Caco-2 (cell line): Measurements from ENCODE around the gene KHNYN. TPM values are rescaled to one million over a fixed set of nuclear protein-coding genes. Genes with fewer than 3 reads are reported as not detected.
A peak's percentile ranks its signal among the peaks of the same experiment; 100 is the strongest.

ENCODE experiments used
- BruUV-seq: library from RNA; stranded (reverse); fragments of 400-500 nt; replicated peaks from 2 replicates; lab custom pipeline; 2021; lab: Mats Ljungman, UMichigan
- CTCF ChIA-PET: fragments of 300-600 bp; sonication (Branson Sonifier 250); formaldehyde crosslinking; loops from one replicate; lab custom pipeline; 2022; ENCODE audit warnings: antibody characterized with exemption; lab: Charles Lee
- POLR2A ChIA-PET: fragments of 300-600 bp; sonication (Branson Sonifier 250); formaldehyde crosslinking; loops from one replicate; lab custom pipeline; 2022; ENCODE audit warnings: antibody characterized with exemption; lab: Charles Lee
- DNase-seq, 2 experiments: peaks; one replicate each; pipeline versions ENCODE4 v3.0.0 to v3.0.0-alpha.2; 2020 to 2022
- H3K27me3 ChIP-seq: replicated peaks from 2 replicates; pipeline ENCODE4 v1.6.0; 2011; ENCODE audit warnings: low read length; ENCODE audit not compliant: control insufficient read depth, insufficient read depth
- H3K36me3 ChIP-seq: 2 replicates; pipeline ENCODE4 v1.5.1; 2011; ENCODE audit warnings: low read length; ENCODE audit not compliant: control insufficient read depth, insufficient read depth
- H3K4me1 ChIP-seq: fragments of 250-450 bp; sonication (Bioruptor Pico); 2 replicates; pipeline ENCODE4 v1.5.1; 2020; ENCODE audit warnings: mild to moderate bottlenecking
- H3K4me3 ChIP-seq: 2 replicates; pipeline ENCODE4 v1.5.1; 2011; ENCODE audit warnings: low read depth, mild to moderate bottlenecking, control low read depth, low read length
- H3K9me3 ChIP-seq: fragments of 250-450 bp; sonication (Bioruptor Pico); 2 replicates; pipeline ENCODE4 v1.5.1; 2020; ENCODE audit warnings: mild to moderate bottlenecking, moderate library complexity
- H3K27ac Mint-ChIP-seq: one replicate; pipeline ENCODE4 v1.8.0; 2022; ENCODE audit warnings: mixed read lengths; ENCODE audit not compliant: unreplicated experiment
- H3K27me3 Mint-ChIP-seq: one replicate; pipeline ENCODE4 v1.8.0; 2022; ENCODE audit warnings: mixed read lengths; ENCODE audit not compliant: insufficient read depth, unreplicated experiment
- H3K36me3 Mint-ChIP-seq: one replicate; pipeline ENCODE4 v1.8.0; 2022; ENCODE audit warnings: mild to moderate bottlenecking, mixed read lengths; ENCODE audit not compliant: insufficient read depth, unreplicated experiment
- H3K4me1 Mint-ChIP-seq: one replicate; pipeline ENCODE4 v1.8.0; 2022; ENCODE audit warnings: low read depth, mixed read lengths; ENCODE audit not compliant: unreplicated experiment
- H3K4me3 Mint-ChIP-seq: one replicate; pipeline ENCODE4 v1.8.0; 2022; ENCODE audit warnings: mild to moderate bottlenecking, moderate library complexity, mixed read lengths; ENCODE audit not compliant: unreplicated experiment
- H3K9me3 Mint-ChIP-seq: one replicate; pipeline ENCODE4 v1.8.0; 2022; ENCODE audit warnings: mixed read lengths; ENCODE audit not compliant: unreplicated experiment
- CTCF ChIP-seq, 2 experiments: fragments of 200-600 bp in 1 of 2; IDR thresholded peaks; 1 replicate in 1 of 2; 2 replicates in 1 of 2; pipeline versions ENCODE4 v1.5.1 to v1.8.0; 2011 to 2022; ENCODE audit warnings: antibody characterized with exemption in 1 of 2, control low read depth in 1 of 2, inconsistent platforms in 1 of 2, low read depth in 1 of 2, low read length in 1 of 2, mild to moderate bottlenecking in 1 of 2, moderate library complexity in 1 of 2; ENCODE audit not compliant: insufficient read depth in 1 of 2, severe bottlenecking in 1 of 2, unreplicated experiment in 1 of 2
- intact Hi-C: fragments of 100-400 bp; cut with micrococcal nuclease; formaldehyde crosslinking; loops from one replicate; pipeline ENCODE4 v1.10.0; 2022; ENCODE audit not compliant: unreplicated experiment
- total RNA-seq: library from RNA; stranded (reverse); gene quantifications from 2 replicates; pipeline ENCODE4 v1.2.3, GENCODE V29; 2022

Gene KHNYN
- total RNA-seq, 1 experiment from 2014 or later = 50.5 TPM

GRCh38 chr14:24426912-24427536 lies 2.7 kb upstream of the KHNYN start:
- H3K4me3 Mint-ChIP-seq = peak overlapping the region; percentile 22
- H3K27ac Mint-ChIP-seq = peak overlapping the region; percentile 27
- Histone ChIP-seq H3K36me3 (no peaks in the 10 kb centered on the region), H3K4me3 (no peak overlapping the region), H3K27me3 (no peaks in the 10 kb centered on the region), H3K9me3 (no peaks in the 10 kb centered on the region), H3K4me1 (peaks cover 76% of the 10 kb centered on the region)
- H3K27me3 Mint-ChIP-seq = no peaks in the 10 kb centered on the region
- CTCF ChIA-PET = interaction anchor here (1.0 to 2.3 kb wide), 5 partner anchors 9 to 94 kb away, joined by 3 to 23 read pairs (median 5); no protein-coding TSS in a partner anchor
- no peaks in the 10 kb centered on the region for H3K9me3 Mint-ChIP-seq
- peaks cover 31% of the 10 kb centered on the region for H3K4me1 Mint-ChIP-seq
- H3K36me3 Mint-ChIP-seq = peaks cover 6% of the 10 kb centered on the region
- POLR2A ChIA-PET = interaction anchor here (0.5 to 1.0 kb wide), 4 partner anchors 15 to 168 kb away, joined by 3 to 8 read pairs (median 3); no protein-coding TSS in a partner anchor
- no peak for TF ChIP-seq CTCF (IDR thresholded peaks at IDR 0.05; ENCODE audit: insufficient read depth in 1 of 2, low read depth in 1 of 2, low read length in 1 of 2, severe bottlenecking in 1 of 2, unreplicated experiment in 1 of 2)
- BruUV-seq = no TSS peak
- peak; percentile 75 to 88 for DNase-seq
- intact Hi-C loops = loop anchor here (1.0 kb wide), 1 partner anchor 60 kb away; no protein-coding TSS in a partner anchor

- TF ChIP-seq CTCF (IDR thresholded peaks at IDR 0.05; ENCODE audit: insufficient read depth in 1 of 2, low read depth in 1 of 2, low read length in 1 of 2, severe bottlenecking in 1 of 2, unreplicated experiment in 1 of 2) = no peak
- Histone ChIP-seq H3K27me3 (no peaks in the 10 kb centered on the region), H3K4me3 (no peak overlapping the region), H3K4me1 (peaks cover 71% of the 10 kb centered on the region), H3K36me3 (peaks cover 3% of the 10 kb centered on the region; the same call in 1 of the 2 replicates), H3K9me3 (no peaks in the 10 kb centered on the region)
- no peak for DNase-seq
- BruUV-seq = no TSS peak
- Mint-ChIP-seq H3K9me3 (no peaks in the 10 kb centered on the region), H3K36me3 (peaks cover 7% of the 10 kb centered on the region), H3K4me3 (peak overlapping the region; percentile 48), H3K27ac (peak overlapping the region; percentile 39), H3K27me3 (no peaks in the 10 kb centered on the region), H3K4me1 (peaks cover 33% of the 10 kb centered on the region)
- intact Hi-C loops = loop anchor here (1.0 kb wide), 1 partner anchor 61 kb away; no protein-coding TSS in a partner anchor
- ChIA-PET POLR2A (interaction anchor here (1.0 kb wide), 2 partner anchors 14 to 62 kb away, joined by 3 read pairs; no protein-coding TSS in a partner anchor), CTCF (interaction anchor here (1.2 to 2.3 kb wide), 3 partner anchors 8 to 95 kb away, joined by 5 to 23 read pairs (median 22); no protein-coding TSS in a partner anchor)
Observed at GRCh38 chr14:24427537-24428508, 1.9 kb upstream of the KHNYN start.
